ENCODE data around the gene RASAL2. TPM values are rescaled to one million over a fixed set of nuclear protein-coding genes. Genes with fewer than 3 reads are reported as not detected.
"Not testable (repeated sequence)": the region's sequence is repeated elsewhere in the genome, so short reads cannot be mapped to it uniquely, and the experiment has no call there.

RASAL2 gene
- polyA plus RNA-seq, 10 donors, result 11.1 to 17.1 (median 13.1) TPM

- no peak for DNase-seq
Measured at GRCh38 chr1:178277793-178278530, 184.1 kb downstream of the RASAL2 start.

- no peak for DNase-seq
Measured at GRCh38 chr1:178278916-178279686, 185.2 kb downstream of the RASAL2 start.

GRCh38 chr1:178282949-178283367, 189.1 kb downstream of the RASAL2 start:
- peak; percentile 19 to 46 (median 33) for DNase-seq

GRCh38 chr1:178283409-178283808, 189.5 kb downstream of the RASAL2 start:
- no peak for DNase-seq

GRCh38 chr1:178284058-178284457, 190.2 kb downstream of the RASAL2 start:
- DNase-seq, result no peak

GRCh38 chr1:178291166-178291565, 197.3 kb downstream of the RASAL2 start:
- DNase-seq, result no peak

GRCh38 chr1:178294654-178295053, 200.8 kb downstream of the RASAL2 start:
- DNase-seq, result no peak

GRCh38 chr1:178300352-178300699, 206.4 kb downstream of the RASAL2 start:
- no peak for DNase-seq

GRCh38 chr1:178301141-178301540, 207.2 kb downstream of the RASAL2 start:
- no peak for DNase-seq

- no peak for DNase-seq
Measured at GRCh38 chr1:178307264-178307663, 213.4 kb downstream of the RASAL2 start.

- no peak for DNase-seq
Measured at GRCh38 chr1:178308438-178308837, 214.5 kb downstream of the RASAL2 start.

GRCh38 chr1:178310685-178311105, 216.8 kb downstream of the RASAL2 start:
- DNase-seq, result peak; percentile 51 to 80 (median 62)

GRCh38 chr1:178311164-178311563, 217.3 kb downstream of the RASAL2 start:
- peak in 1 of 3 donors; percentile 12 for DNase-seq

GRCh38 chr1:178320280-178320982, 226.5 kb downstream of the RASAL2 start:
- DNase-seq, result not testable (repeated sequence)

- DNase-seq, result no peak
Measured at GRCh38 chr1:178323067-178323466, 229.2 kb downstream of the RASAL2 start.

- DNase-seq, result no peak
Measured at GRCh38 chr1:178324003-178324402, 230.1 kb downstream of the RASAL2 start.

- DNase-seq, result no peak
Measured at GRCh38 chr1:178328728-178329127, 234.8 kb downstream of the RASAL2 start.

GRCh38 chr1:178330153-178330552, 236.2 kb downstream of the RASAL2 start:
- DNase-seq, result no peak

- DNase-seq, result no peak
Measured at GRCh38 chr1:178330848-178331497, 237.1 kb downstream of the RASAL2 start.

- DNase-seq, result peak; percentile 47 to 79 (median 52)
Measured at GRCh38 chr1:178335426-178335825, 241.5 kb downstream of the RASAL2 start.

- no peak for DNase-seq
Measured at GRCh38 chr1:178337091-178337706, 243.3 kb downstream of the RASAL2 start.

GRCh38 chr1:178339834-178340233, 245.9 kb downstream of the RASAL2 start:
- DNase-seq, result no peak
